GM21423 (cell line): ENCODE measurements around the gene RBM33.

Experiments used
- ATAC-seq: cut with Tn5 transposase; IDR thresholded peaks from one replicate; pipeline ENCODE4 v1.9.1; 2021; ENCODE audit warnings: mild to moderate bottlenecking, moderate library complexity; ENCODE audit not compliant: unreplicated experiment

Gene RBM33

GRCh38 chr7:155660059-155660757, 15.7 kb downstream of the RBM33 start:
- peak; percentile 74 for ATAC-seq

DNA sequence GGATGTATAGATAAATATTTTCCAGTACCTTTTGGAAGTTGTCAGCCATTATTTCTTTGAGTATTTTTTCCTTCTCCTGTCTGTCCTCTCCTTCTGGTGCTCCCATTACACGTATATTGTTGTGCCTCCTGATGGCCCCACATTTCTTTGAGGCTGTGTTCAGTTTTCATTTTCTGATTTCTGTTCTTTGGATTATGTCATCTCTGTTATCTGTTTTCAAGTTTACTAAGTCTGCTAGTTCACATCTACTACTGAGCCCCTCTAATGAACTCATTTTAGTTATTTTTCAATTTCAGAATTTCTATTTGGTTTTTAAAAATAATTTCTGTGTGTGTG, 16.3 kb downstream of the RBM33 start:
- ATAC-seq: peak; percentile 47

- ATAC-seq: no peak
Measured at GRCh38 chr7:155662343-155663043, 18.0 kb downstream of the RBM33 start.

GRCh38 chr7:155663937-155664336, 19.5 kb downstream of the RBM33 start:
- ATAC-seq: no peak

DNA sequence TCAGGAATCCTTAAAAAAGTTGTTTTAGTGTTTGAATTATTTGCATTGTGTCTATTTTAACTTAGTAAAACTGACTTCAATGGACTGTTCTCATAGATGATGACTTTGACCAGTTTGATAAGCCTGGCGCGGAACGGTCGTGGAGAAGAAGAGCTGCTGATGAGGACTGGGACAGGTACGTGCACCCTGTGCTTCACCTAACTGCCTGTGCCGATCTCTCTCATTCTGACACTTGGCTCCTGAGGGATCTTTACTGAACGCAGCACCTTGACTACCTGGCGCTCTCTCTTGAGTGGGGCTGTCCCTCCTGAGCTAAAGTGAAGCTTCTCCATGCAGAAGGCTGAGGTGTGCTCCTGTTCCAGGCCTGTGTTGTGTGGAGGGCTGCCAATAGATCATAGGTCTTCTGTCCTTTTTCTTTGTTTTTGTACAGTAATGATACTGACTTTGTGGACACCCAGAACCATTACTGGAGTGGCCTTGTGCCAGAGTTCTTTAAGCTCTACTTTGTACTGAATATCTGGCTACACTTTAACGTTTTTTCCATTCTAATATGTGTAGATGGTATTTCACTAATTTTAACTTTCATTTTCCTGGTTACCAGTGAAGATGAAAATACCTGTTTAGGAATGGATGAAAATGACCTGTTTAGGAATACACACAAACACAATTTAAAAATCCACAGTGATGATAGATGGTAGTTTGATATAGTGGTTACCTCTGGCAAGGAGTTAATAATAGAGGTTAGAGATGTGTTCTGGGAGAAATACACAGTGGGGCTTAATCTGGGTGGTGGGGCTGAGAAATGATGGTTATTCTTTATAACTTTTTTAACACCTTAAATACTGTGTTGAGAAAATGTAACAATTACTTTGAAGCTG, 20.9 kb downstream of the RBM33 start:
- no peak for ATAC-seq

GRCh38 chr7:155665957-155666287, 21.5 kb downstream of the RBM33 start:
- no peak for ATAC-seq

- no peak for ATAC-seq
Measured at GRCh38 chr7:155667241-155667829, 22.9 kb downstream of the RBM33 start.

- no peak for ATAC-seq
Measured at GRCh38 chr7:155669717-155670505, 25.4 kb downstream of the RBM33 start.

DNA sequence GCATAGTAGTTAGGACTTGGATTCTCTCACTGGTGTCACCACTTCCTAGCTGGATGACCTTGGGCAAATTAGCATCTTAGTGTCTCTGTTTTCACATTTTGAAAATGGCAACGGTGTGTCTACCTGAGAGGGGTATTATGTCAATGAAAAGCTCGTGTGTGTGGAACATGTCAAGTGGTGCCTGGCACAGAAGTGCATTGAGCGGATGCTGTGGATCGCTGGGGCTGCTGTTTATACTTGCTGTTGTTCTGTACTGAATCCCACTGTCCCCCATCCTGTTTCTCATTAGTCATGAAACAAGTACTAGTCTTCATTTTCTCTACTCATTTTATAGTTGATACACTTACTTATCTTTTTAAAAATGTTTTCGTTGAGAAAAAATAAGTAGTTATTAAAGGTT, 26.1 kb downstream of the RBM33 start:
- no peak for ATAC-seq

- no peak for ATAC-seq
Measured at GRCh38 chr7:155674556-155674955, 30.1 kb downstream of the RBM33 start.

DNA sequence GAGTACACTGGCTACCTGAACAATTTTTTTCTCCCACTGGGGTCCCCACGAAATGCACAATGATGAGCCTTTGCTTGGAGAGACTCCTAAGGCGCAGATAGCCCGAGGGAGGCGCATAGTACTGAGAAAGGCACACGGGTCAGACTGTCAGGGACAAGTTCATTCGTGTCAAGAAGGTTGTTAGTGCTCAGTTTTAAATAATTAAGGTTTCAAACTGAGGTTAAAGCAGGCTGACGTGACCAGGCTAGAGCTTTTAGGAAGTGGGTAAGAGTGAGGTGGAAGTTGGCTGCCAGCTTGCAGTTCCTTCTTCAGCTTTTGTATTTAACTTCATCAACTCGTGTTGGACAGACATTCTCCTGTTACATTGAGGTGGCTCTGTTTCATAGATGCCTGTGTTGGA, 31.6 kb downstream of the RBM33 start:
- ATAC-seq: no peak

- ATAC-seq: no peak
Measured at GRCh38 chr7:155677688-155678087, 33.2 kb downstream of the RBM33 start.

GRCh38 chr7:155680124-155680523, 35.7 kb downstream of the RBM33 start:
- ATAC-seq: no peak

DNA sequence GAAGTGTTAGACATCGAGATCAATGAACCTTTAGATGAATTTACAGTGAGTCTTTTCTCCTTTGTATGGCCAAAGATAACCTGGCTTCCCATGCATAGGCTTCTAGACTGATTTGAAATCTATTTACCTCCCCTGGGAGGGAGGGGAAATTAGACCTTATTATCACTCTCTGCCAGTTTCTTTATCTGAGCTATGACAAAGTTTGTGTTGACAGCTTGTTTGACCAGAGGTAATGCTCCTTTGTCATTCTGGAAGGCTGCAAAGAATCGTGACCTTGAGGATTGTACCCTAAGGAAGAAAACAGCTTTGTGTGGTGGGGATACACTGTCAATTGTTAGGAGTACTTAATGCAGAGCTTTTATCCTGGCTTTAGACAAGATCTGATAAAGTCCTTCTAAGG, 36.4 kb downstream of the RBM33 start:
- no peak for ATAC-seq

- no peak for ATAC-seq
Measured at GRCh38 chr7:155681663-155682062, 37.2 kb downstream of the RBM33 start.

- no peak for ATAC-seq
Measured at GRCh38 chr7:155682484-155682883, 38.0 kb downstream of the RBM33 start.

GRCh38 chr7:155683098-155683497, 38.6 kb downstream of the RBM33 start:
- no peak for ATAC-seq

DNA sequence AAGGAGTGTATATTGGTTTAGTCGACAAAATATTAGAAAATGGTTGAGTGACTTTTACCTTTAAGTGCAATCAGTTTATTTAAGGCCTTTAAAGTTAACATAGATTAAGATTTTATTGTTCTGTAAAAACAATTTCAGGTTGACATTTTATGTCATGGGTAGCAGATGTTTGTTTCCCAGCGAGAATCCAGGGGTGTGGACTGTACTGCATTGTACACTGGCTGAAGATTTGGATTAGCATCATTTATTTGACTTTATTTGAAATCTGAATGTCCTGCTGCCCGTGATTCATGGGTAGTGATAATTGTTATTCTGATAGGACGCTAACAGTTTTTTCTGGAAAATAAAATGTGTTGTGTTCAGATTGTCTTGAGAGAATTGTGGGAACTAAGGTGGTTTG, 39.3 kb downstream of the RBM33 start:
- ATAC-seq: no peak

DNA sequence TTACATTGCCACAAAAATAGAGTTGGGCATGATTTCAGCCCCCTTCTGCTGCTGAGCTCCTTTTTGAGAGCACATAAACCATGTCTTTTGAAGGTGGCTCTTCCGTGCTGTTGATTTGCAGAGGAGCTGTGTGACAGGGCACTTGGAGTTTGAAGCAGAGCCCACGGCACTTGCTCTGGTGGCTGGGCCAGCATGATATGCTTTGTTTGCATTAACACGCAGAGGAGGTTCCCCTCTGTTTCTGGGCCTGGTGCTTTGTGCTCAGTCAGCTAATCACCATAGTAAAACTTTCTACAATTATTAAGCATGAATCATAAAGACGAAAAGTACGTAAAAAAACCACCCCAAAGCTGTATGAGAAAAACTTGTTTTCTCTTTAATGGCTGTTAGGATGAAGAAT, 40.1 kb downstream of the RBM33 start:
- ATAC-seq: no peak

GRCh38 chr7:155685070-155685790, 40.8 kb downstream of the RBM33 start:
- ATAC-seq: peak; percentile 91
